GM03348 (cell line): ENCODE results near the gene PCGF5.

Experiments
- DNase-seq: peaks from one replicate; pipeline ENCODE4 v3.0.0; 2012; ENCODE audit warnings: low spot score

PCGF5 gene

DNA sequence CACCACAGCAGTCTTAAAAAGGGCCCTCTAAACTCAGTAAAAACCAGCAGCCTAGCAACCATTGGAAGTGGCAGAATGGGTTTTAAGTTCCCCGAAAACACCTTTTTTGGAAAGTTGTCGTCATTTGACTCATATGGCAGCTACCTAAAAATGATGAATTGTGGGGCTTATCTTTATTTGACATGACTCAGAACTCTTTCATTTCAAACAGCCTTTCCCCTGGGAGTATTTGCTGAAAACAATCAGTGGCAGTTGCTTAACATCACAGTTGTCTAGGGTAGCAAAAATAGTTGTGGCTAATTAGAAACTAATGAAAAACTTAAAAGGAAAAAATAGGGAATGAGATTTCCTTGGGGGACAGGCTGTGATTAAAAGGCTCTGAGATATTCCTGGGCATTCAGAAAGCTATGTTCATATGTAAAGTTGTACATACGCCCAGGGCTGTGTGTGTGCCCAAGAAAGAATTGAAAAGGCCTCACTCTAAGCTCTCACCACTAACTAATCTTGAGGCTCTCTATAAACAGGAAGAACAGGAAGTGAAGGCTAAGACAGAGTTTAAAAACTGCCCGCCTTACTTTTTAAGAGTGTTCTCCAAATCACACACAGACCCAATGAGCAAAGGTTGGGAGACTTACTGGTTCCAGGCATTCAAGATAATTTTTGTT lies 108.0 kb downstream of the PCGF5 start:
- no peak for DNase-seq
